ENCODE measurements around the gene BLVRA. TPM values are rescaled to one million over a fixed set of nuclear protein-coding genes. Genes with fewer than 3 reads are reported as not detected.

Gene BLVRA
- total RNA-seq, 1 experiment from 2014 or later = 36.4 TPM

- H3K4me1 ChIP-seq (replicated peaks; ENCODE audit: insufficient read depth) = peaks cover 82% of the 10 kb centered on the region
- peaks cover 46% of the 10 kb centered on the region for H3K79me2 ChIP-seq (ENCODE audit: low read depth)
- no peak overlapping the region for H2AFZ ChIP-seq
- H3K27me3 ChIP-seq (ENCODE audit: insufficient read depth, low read depth) = no peaks in the 10 kb centered on the region
- peak overlapping the region; percentile 68 for H3K4me2 ChIP-seq
- intact Hi-C loops (cut with micrococcal nuclease; ENCODE audit: unreplicated experiment) = no loop called here
- H3F3A ChIP-seq (ENCODE audit: insufficient read depth, low read depth) = peaks cover 65% of the 10 kb centered on the region
- H3K9me2 ChIP-seq (ENCODE audit: insufficient read depth) = no peaks in the 10 kb centered on the region
- no peaks in the 10 kb centered on the region for H3K9me3 ChIP-seq (ENCODE audit: insufficient read depth, low read depth)
- peak overlapping the region; percentile 70 for H3K27ac ChIP-seq
- DNase-seq = peak in 1 of 2 experiments; percentile 95
- H3K36me3 ChIP-seq (ENCODE audit: low read depth) = no peaks in the 10 kb centered on the region
- BruUV-seq (replicated peaks) = no TSS peak
- H3K4me3 ChIP-seq = no peak overlapping the region
- H4K20me1 ChIP-seq (ENCODE audit: insufficient read depth) = no peaks in the 10 kb centered on the region
- ChIA-PET CTCF (no interaction called here), POLR2A (ENCODE audit: unreplicated experiment) (no interaction called here)
- TF ChIP-seq CTCF (conservative IDR thresholded peaks at IDR 0.05) (no peak), EZH2 (IDR thresholded peaks at IDR 0.05; ENCODE audit: low read depth) (no peak)
These were observed 3.6 kb downstream of the BLVRA start for GRCh38 chr7:43761938-43762692.

GRCh38 chr7:43763183-43763582, 4.7 kb downstream of the BLVRA start:
- H3K4me1 ChIP-seq (replicated peaks; ENCODE audit: insufficient read depth) = peaks cover 75% of the 10 kb centered on the region
- TF ChIP-seq EZH2 (IDR thresholded peaks at IDR 0.05; ENCODE audit: low read depth) (no peak), CTCF (conservative IDR thresholded peaks at IDR 0.05) (no peak)
- ChIA-PET CTCF (no interaction called here), POLR2A (ENCODE audit: unreplicated experiment) (no interaction called here)
- no peaks in the 10 kb centered on the region for H3K9me3 ChIP-seq (ENCODE audit: insufficient read depth, low read depth)
- H3K4me2 ChIP-seq = peak overlapping the region; percentile 68
- no TSS peak for BruUV-seq (replicated peaks)
- H3K36me3 ChIP-seq (ENCODE audit: low read depth) = no peaks in the 10 kb centered on the region
- H3K27me3 ChIP-seq (ENCODE audit: insufficient read depth, low read depth) = no peaks in the 10 kb centered on the region
- DNase-seq = no peak
- no peaks in the 10 kb centered on the region for H3K9me2 ChIP-seq (ENCODE audit: insufficient read depth)
- H3K79me2 ChIP-seq (ENCODE audit: low read depth) = peaks cover 46% of the 10 kb centered on the region
- peaks cover 56% of the 10 kb centered on the region for H3F3A ChIP-seq (ENCODE audit: insufficient read depth, low read depth)
- intact Hi-C loops (cut with micrococcal nuclease; ENCODE audit: unreplicated experiment) = no loop called here
- H2AFZ ChIP-seq = no peak overlapping the region
- no peaks in the 10 kb centered on the region for H4K20me1 ChIP-seq (ENCODE audit: insufficient read depth)
- no peak overlapping the region for H3K4me3 ChIP-seq
- H3K27ac ChIP-seq = peak overlapping the region; percentile 70

- DNase-seq = peak in 1 of 2 experiments; percentile 31
- Histone ChIP-seq H3K4me1 (replicated peaks; ENCODE audit: insufficient read depth) (peaks cover 73% of the 10 kb centered on the region), H3K9me2 (ENCODE audit: insufficient read depth) (no peaks in the 10 kb centered on the region), H3K4me3 (peak overlapping the region; percentile 7; the same call in 1 of the 2 replicates), H3K36me3 (ENCODE audit: low read depth) (no peaks in the 10 kb centered on the region), H3K4me2 (peak overlapping the region; percentile 68), H3K79me2 (ENCODE audit: low read depth) (peaks cover 43% of the 10 kb centered on the region), H2AFZ (no peak overlapping the region), H3K27me3 (ENCODE audit: insufficient read depth, low read depth) (no peaks in the 10 kb centered on the region), H3K9me3 (ENCODE audit: insufficient read depth, low read depth) (no peaks in the 10 kb centered on the region), H4K20me1 (ENCODE audit: insufficient read depth) (no peaks in the 10 kb centered on the region), H3K27ac (peak overlapping the region; percentile 71), H3F3A (ENCODE audit: insufficient read depth, low read depth) (peaks cover 54% of the 10 kb centered on the region)
- intact Hi-C loops (cut with micrococcal nuclease; ENCODE audit: unreplicated experiment) = loop anchor here (2.0 kb wide), 1 partner anchor 15 kb away; no protein-coding TSS in a partner anchor
- CTCF ChIA-PET = interaction anchor here (1.1 to 1.4 kb wide), 2 partner anchors 47 to 182 kb away, joined by 4 to 7 read pairs; partner anchors contain the start of gene STK17A
- TF ChIP-seq EZH2 (IDR thresholded peaks at IDR 0.05; ENCODE audit: low read depth) (no peak), CTCF (conservative IDR thresholded peaks at IDR 0.05) (no peak)
- no TSS peak for BruUV-seq (replicated peaks)
- POLR2A ChIA-PET (ENCODE audit: unreplicated experiment) = interaction anchor here (0.6 to 0.7 kb wide), 3 partner anchors 35 to 711 kb away, joined by 5 to 25 read pairs (median 13); partner anchors contain the start of gene COA1
These were observed 5.7 kb downstream of the BLVRA start for GRCh38 chr7:43764039-43764761.
